ENCODE measurements around the gene KCTD16. TPM values are rescaled to one million over a fixed set of nuclear protein-coding genes. Genes with fewer than 3 reads are reported as not detected.

The KCTD16 gene
- total and polyA plus RNA-seq, 2 donors from 2014 or later = 0.24 to 2.5 TPM

DNA sequence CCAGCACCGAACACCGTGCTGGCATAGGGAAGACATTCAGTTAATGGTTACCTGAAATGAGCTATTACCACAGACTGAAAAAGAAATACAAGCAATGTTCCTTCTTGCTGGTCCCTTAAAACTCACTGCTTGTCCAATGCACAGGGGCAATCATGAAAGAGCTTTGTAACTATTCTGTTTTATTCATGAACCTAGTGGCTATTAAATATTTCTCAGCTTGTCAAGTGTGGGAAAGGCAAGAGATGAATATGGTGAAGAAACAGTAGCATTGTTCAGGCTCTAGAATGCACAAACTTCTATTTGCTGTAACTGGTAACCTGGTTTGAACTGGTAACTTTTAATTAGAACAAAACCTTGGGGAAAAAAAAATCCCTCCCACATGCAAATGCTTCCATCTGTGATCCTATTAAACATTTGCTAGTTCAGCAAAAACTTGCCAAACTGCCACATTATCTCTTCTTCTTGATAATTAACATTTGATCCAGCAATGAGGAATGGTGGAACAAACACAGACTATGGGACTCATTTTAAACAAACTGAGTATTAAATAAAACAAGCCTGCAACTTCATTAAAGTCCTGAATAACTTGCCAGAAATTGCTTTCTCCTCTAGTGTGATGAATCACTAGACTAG lies 36.4 kb upstream of the KCTD16 start:
- no peak overlapping the region for H3K27ac ChIP-seq (ENCODE audit: low read depth in 2 of 2, low read length in 2 of 2)
- no peaks in the 10 kb centered on the region for H3K9me3 ChIP-seq (ENCODE audit: control insufficient read depth in 2 of 3, insufficient read depth in 1 of 3, low read length in 3 of 3)
- no peak overlapping the region for H3K4me3 ChIP-seq (ENCODE audit: low read length in 3 of 3)
- no peaks in the 10 kb centered on the region for H3K36me3 ChIP-seq (ENCODE audit: control insufficient read depth in 2 of 3, insufficient read depth in 3 of 3, low read length in 3 of 3)
- H3K9ac ChIP-seq (ENCODE audit: low read length in 3 of 3) = no peak overlapping the region
- FAIRE-seq = no peak
- H3K4me1 ChIP-seq (ENCODE audit: control insufficient read depth in 2 of 3, insufficient read depth in 2 of 3, low read depth in 1 of 3, low read length in 3 of 3) = no peaks in the 10 kb centered on the region
- peak in 1 of 5 donors; percentile 6 for DNase-seq
- H3K27me3 ChIP-seq (ENCODE audit: control insufficient read depth, insufficient read depth, low read length) = no peaks in the 10 kb centered on the region
- intact Hi-C loops (cut with DNase I) = no loop called here
- no peak for TF ChIP-seq CTCF (IDR thresholded peaks at IDR 0.05; ENCODE audit: borderline replicate concordance, extremely low read depth, insufficient read depth)

DNA sequence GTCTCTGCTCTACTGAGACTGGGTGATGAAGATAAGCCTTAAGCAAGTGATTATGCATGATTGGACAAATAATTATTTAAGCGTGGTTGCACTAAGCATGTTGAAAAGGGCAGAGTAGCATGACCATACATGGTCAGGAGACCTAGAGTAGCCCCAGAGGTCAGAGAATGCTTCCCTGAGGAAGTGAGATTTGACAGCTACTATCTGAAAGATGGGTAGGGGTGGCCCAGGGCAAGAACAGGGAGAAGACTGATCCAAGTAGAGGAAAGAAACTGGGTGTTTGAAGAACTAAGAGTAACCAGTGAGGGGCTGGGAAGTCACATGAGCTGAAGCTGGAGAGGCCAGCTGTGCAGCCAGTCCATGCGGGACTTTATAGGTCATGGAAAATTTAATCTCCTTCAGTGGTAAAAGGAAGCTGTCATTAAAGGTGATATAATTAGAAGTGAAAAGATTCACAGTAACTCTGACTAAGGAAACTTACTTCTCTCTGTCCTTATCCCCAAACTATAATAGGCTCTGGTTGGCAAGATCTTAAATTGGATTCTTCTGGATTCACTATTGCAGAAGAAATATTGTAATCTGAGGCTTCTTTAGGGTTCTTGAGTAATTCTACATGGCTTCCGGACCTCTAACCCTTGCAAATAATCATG lies 35.4 kb upstream of the KCTD16 start:
- Histone ChIP-seq H3K4me3 (ENCODE audit: low read length in 3 of 3) (no peak overlapping the region), H3K36me3 (ENCODE audit: control insufficient read depth in 2 of 3, insufficient read depth in 3 of 3, low read length in 3 of 3) (no peaks in the 10 kb centered on the region), H3K9me3 (ENCODE audit: control insufficient read depth in 2 of 3, insufficient read depth in 1 of 3, low read length in 3 of 3) (no peaks in the 10 kb centered on the region), H3K27me3 (ENCODE audit: control insufficient read depth, insufficient read depth, low read length) (no peaks in the 10 kb centered on the region), H3K4me1 (ENCODE audit: control insufficient read depth in 2 of 3, insufficient read depth in 2 of 3, low read depth in 1 of 3, low read length in 3 of 3) (no peaks in the 10 kb centered on the region), H3K9ac (ENCODE audit: low read length in 3 of 3) (no peak overlapping the region), H3K27ac (ENCODE audit: low read depth in 2 of 2, low read length in 2 of 2) (no peak overlapping the region)
- DNase-seq (no peak), FAIRE-seq (no peak)
- TF ChIP-seq CTCF (IDR thresholded peaks at IDR 0.05; ENCODE audit: borderline replicate concordance, extremely low read depth, insufficient read depth) = no peak
- intact Hi-C loops (cut with DNase I) = no loop called here

- Histone ChIP-seq H3K4me1 (ENCODE audit: control insufficient read depth in 2 of 3, insufficient read depth in 2 of 3, low read depth in 1 of 3, low read length in 3 of 3) (no peaks in the 10 kb centered on the region), H3K27me3 (ENCODE audit: control insufficient read depth, insufficient read depth, low read length) (no peaks in the 10 kb centered on the region), H3K9me3 (ENCODE audit: control insufficient read depth in 2 of 3, insufficient read depth in 1 of 3, low read length in 3 of 3) (no peaks in the 10 kb centered on the region), H3K9ac (ENCODE audit: low read length in 3 of 3) (no peak overlapping the region), H3K36me3 (ENCODE audit: control insufficient read depth in 2 of 3, insufficient read depth in 3 of 3, low read length in 3 of 3) (no peaks in the 10 kb centered on the region), H3K4me3 (ENCODE audit: low read length in 3 of 3) (no peak overlapping the region), H3K27ac (ENCODE audit: low read depth in 2 of 2, low read length in 2 of 2) (no peak overlapping the region)
- DNase-seq (peak in 2 of 5 donors; percentile 14 to 68), FAIRE-seq (no peak)
- intact Hi-C loops (cut with DNase I) = no loop called here
- TF ChIP-seq CTCF (IDR thresholded peaks at IDR 0.05; ENCODE audit: borderline replicate concordance, extremely low read depth, insufficient read depth) = no peak
These were observed 31.1 kb upstream of the KCTD16 start for GRCh38 chr5:144139586-144139985.
